ENCODE results near the gene CDKAL1. TPM values are rescaled to one million over a fixed set of nuclear protein-coding genes. Genes with fewer than 3 reads are reported as not detected.

The CDKAL1 gene
- total and polyA plus RNA-seq, 2 donors (not counting 3 experiments of a cell fraction or from before 2014, with no cell fraction given): 6.1 to 20.5 TPM

DNA sequence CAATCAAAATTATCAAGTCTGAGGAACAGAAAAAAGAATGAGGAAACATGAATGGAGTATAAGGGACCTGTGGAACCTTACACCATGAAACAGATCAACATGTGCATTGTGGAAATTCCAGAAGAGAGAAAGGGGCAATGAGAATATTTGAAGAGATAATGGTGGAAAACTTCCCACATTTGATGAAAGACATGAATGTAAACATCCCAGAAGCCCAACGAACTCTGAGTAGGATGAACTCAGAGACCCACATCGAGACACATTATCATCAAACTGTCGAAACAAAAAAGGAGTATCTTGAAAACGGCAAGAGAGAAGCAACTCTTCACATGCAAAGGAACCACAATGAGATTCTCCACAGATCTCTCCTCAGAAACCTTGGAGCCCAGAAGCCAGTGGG is 371.1 kb downstream of the CDKAL1 start:
- no peaks in the 10 kb centered on the region for H4K20me1 ChIP-seq (replicated peaks; ENCODE audit: control insufficient read depth, extremely low read depth, insufficient read depth, low read length)
- intact Hi-C loops (cut with micrococcal nuclease) (no loop called here), dilution Hi-C loops (cut with MboI; ENCODE audit: extremely low pct_ligation_motif_present, low sequenced_read_pairs) (no loop called here)
- no peak for FAIRE-seq
- H3K36me3 ChIP-seq (ENCODE audit: control insufficient read depth in 2 of 2, extremely low read depth in 1 of 2, insufficient read depth in 2 of 2, low read length in 2 of 2): no peaks in the 10 kb centered on the region
- no peak overlapping the region for H3K4me2 ChIP-seq (ENCODE audit: insufficient read depth, low read length)
- no peak for DNase-seq (ENCODE audit: low read depth, low spot score)
- peaks cover 8% of the 10 kb centered on the region for H3K4me1 ChIP-seq (ENCODE audit: control insufficient read depth, extremely low read depth, insufficient read depth, low read length)
- no peaks in the 10 kb centered on the region for H3K27me3 ChIP-seq (ENCODE audit: control insufficient read depth in 2 of 2, insufficient read depth in 2 of 2, low read length in 2 of 2)
- no peak overlapping the region for H3K27ac ChIP-seq (ENCODE audit: insufficient read depth, low read depth, low read length)
- no peak overlapping the region for H2AFZ ChIP-seq (ENCODE audit: low read depth, low read length)
- no peaks in the 10 kb centered on the region for H3K9me3 ChIP-seq (replicated peaks; ENCODE audit: control insufficient read depth, insufficient read depth, low read length)
- POLR2A ChIA-PET: no interaction called here
- no peak overlapping the region for H3K4me3 ChIP-seq (replicated peaks in 1 of 3; ENCODE audit: insufficient read depth in 1 of 3, low read depth in 1 of 3, low read length in 3 of 3)
- CTCF ChIA-PET: no interaction called here
- no peaks in the 10 kb centered on the region for H3K79me2 ChIP-seq (ENCODE audit: control insufficient read depth, insufficient read depth, low read length)
- no TSS peak for BruUV-seq (replicated peaks)
- H3K9me1 ChIP-seq (replicated peaks; ENCODE audit: control insufficient read depth, extremely low read depth, insufficient read depth, low read length): no peaks in the 10 kb centered on the region
- TF ChIP-seq JUN (IDR thresholded peaks at IDR 0.05; ENCODE audit: borderline replicate concordance, insufficient read depth, insufficient read length, low read depth): no peak
- TF ChIP-seq GATA2 (IDR thresholded peaks at IDR 0.05; ENCODE audit: insufficient read depth, insufficient read length, low read depth, low read length): no peak
- no peak for TF ChIP-seq MYC (IDR thresholded peaks at IDR 0.05; ENCODE audit: low read depth, low read length)
- TF ChIP-seq, protein P1, sequence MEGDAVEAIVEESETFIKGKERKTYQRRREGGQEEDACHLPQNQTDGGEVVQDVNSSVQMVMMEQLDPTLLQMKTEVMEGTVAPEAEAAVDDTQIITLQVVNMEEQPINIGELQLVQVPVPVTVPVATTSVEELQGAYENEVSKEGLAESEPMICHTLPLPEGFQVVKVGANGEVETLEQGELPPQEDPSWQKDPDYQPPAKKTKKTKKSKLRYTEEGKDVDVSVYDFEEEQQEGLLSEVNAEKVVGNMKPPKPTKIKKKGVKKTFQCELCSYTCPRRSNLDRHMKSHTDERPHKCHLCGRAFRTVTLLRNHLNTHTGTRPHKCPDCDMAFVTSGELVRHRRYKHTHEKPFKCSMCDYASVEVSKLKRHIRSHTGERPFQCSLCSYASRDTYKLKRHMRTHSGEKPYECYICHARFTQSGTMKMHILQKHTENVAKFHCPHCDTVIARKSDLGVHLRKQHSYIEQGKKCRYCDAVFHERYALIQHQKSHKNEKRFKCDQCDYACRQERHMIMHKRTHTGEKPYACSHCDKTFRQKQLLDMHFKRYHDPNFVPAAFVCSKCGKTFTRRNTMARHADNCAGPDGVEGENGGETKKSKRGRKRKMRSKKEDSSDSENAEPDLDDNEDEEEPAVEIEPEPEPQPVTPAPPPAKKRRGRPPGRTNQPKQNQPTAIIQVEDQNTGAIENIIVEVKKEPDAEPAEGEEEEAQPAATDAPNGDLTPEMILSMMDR (IDR thresholded peaks at IDR 0.05; ENCODE audit: extremely low read depth in 1 of 2, insufficient read depth in 1 of 2, low read depth in 1 of 2, low read length in 2 of 2): no peak
- TF ChIP-seq POLR2A (IDR thresholded peaks at IDR 0.05; ENCODE audit: low read depth, low read length): no peak
- TF ChIP-seq EZH2 (IDR thresholded peaks at IDR 0.05; ENCODE audit: borderline replicate concordance, low read depth, low read length, severe bottlenecking): no peak
- TF ChIP-seq, protein P2, sequence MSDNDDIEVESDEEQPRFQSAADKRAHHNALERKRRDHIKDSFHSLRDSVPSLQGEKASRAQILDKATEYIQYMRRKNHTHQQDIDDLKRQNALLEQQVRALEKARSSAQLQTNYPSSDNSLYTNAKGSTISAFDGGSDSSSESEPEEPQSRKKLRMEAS (IDR thresholded peaks at IDR 0.05; ENCODE audit: insufficient read depth, insufficient read length): no peak
- TF ChIP-seq POLR2AphosphoS5 (IDR thresholded peaks at IDR 0.05; ENCODE audit: insufficient read depth, low read depth, low read length): no peak
- TF ChIP-seq FOS (IDR thresholded peaks at IDR 0.05; ENCODE audit: borderline replicate concordance, insufficient read depth, low read length): no peak
- H3K9ac ChIP-seq (replicated peaks; ENCODE audit: extremely low read depth, insufficient read depth, low read length): no peak overlapping the region
